GM23338 (cell line): ENCODE results near the gene KANK4. TPM values are rescaled to one million over a fixed set of nuclear protein-coding genes. Genes with fewer than 3 reads are reported as not detected.
A peak's percentile ranks its signal among the peaks of the same experiment; 100 is the strongest.

Experiments
- ATAC-seq: fragments of 200-7000 bp; cut with Tn5 transposase; 3 replicates; pipeline ENCODE4 v1.9.1; 2020
- DNase-seq: peaks from one replicate; pipeline ENCODE4 v3.0.0-alpha.2; 2015; ENCODE audit warnings: low spot score
- H2AFZ ChIP-seq: fragments of 200-600 bp; sonication (generic); 2 replicates; pipeline ENCODE4 v1.8.0; 2016; ENCODE audit warnings: antibody characterized with exemption, mild to moderate bottlenecking, moderate library complexity
- H3F3A ChIP-seq: fragments of 200-600 bp; sonication (generic); replicated peaks from 2 replicates; pipeline ENCODE4 v1.8.0; 2017; ENCODE audit warnings: antibody characterized with exemption, mixed run types, low read depth
- H3K27ac ChIP-seq: fragments of 200-600 bp; sonication (generic); 2 replicates; pipeline ENCODE4 v1.6.1; 2016; ENCODE audit warnings: low read depth
- H3K27me3 ChIP-seq: fragments of 200-600 bp; sonication (generic); 2 replicates; pipeline ENCODE4 v1.8.0; 2016; ENCODE audit warnings: mild to moderate bottlenecking, mixed run types, moderate library complexity; ENCODE audit not compliant: insufficient read depth
- H3K36me3 ChIP-seq: fragments of 200-600 bp; sonication (generic); 2 replicates; pipeline ENCODE4 v1.8.0; 2016; ENCODE audit warnings: mild to moderate bottlenecking; ENCODE audit not compliant: insufficient read depth
- H3K4me1 ChIP-seq: fragments of 200-600 bp; sonication (generic); 2 replicates; pipeline ENCODE4 v1.8.0; 2016; ENCODE audit warnings: mild to moderate bottlenecking, moderate library complexity; ENCODE audit not compliant: insufficient read depth
- H3K4me2 ChIP-seq: fragments of 200-600 bp; sonication (generic); 2 replicates; pipeline ENCODE4 v1.7.1; 2017; ENCODE audit warnings: mixed run types
- H3K4me3 ChIP-seq: fragments of 200-600 bp; sonication (generic); 2 replicates; pipeline ENCODE4 v1.6.1; 2016; ENCODE audit warnings: mixed run types
- H3K79me2 ChIP-seq: fragments of 200-600 bp; sonication (generic); replicated peaks from 2 replicates; pipeline ENCODE4 v1.8.0; 2017; ENCODE audit warnings: mild to moderate bottlenecking; ENCODE audit not compliant: insufficient read depth
- H3K9me2 ChIP-seq: fragments of 200-600 bp; sonication (generic); 2 replicates; pipeline ENCODE4 v1.8.0; 2017; ENCODE audit not compliant: insufficient read depth
- H4K20me1 ChIP-seq: fragments of 200-600 bp; sonication (generic); replicated peaks from 2 replicates; pipeline ENCODE4 v1.8.0; 2017; ENCODE audit warnings: mild to moderate bottlenecking; ENCODE audit not compliant: insufficient read depth
- H3K27ac Mint-ChIP-seq: 2 replicates; pipeline ENCODE4 v1.8.0; 2020; ENCODE audit warnings: inconsistent platforms, mild to moderate bottlenecking, moderate library complexity, mixed read lengths
- H3K27me3 Mint-ChIP-seq: 3 replicates; pipeline ENCODE4 v1.8.0; 2022; ENCODE audit warnings: low read depth, mild to moderate bottlenecking, moderate library complexity, mixed read lengths, inconsistent platforms; ENCODE audit not compliant: insufficient read depth, poor library complexity
- H3K36me3 Mint-ChIP-seq: 3 replicates; pipeline ENCODE4 v1.8.0; 2021; ENCODE audit warnings: low read depth, mild to moderate bottlenecking, inconsistent platforms, moderate library complexity, mixed read lengths
- H3K4me1 Mint-ChIP-seq: 3 replicates; pipeline ENCODE4 v1.8.0; 2020; ENCODE audit warnings: mild to moderate bottlenecking, inconsistent platforms, mixed read lengths
- H3K4me3 Mint-ChIP-seq: 3 replicates; pipeline ENCODE4 v1.8.0; 2021; ENCODE audit warnings: moderate library complexity, mild to moderate bottlenecking, inconsistent platforms, mixed read lengths
- H3K9me3 Mint-ChIP-seq: 3 replicates; pipeline ENCODE4 v1.8.0; 2020; ENCODE audit warnings: moderate library complexity, mild to moderate bottlenecking, inconsistent platforms, mixed read lengths
- CTCF ChIP-seq, 2 experiments: fragments of 200-600 bp in 1 of 2; sonication (generic) in 1 of 2; conservative IDR thresholded peaks; 2 replicates each; pipeline versions ENCODE4 v1.5.1 to v1.6.1; 2016 to 2017; ENCODE audit warnings: antibody characterized with exemption in 2 of 2, low read depth in 2 of 2, mild to moderate bottlenecking in 2 of 2, moderate library complexity in 1 of 2
- EZH2 ChIP-seq: fragments of 200-600 bp; sonication (generic); IDR thresholded peaks from one replicate; pipeline ENCODE4 v1.8.0; 2017; ENCODE audit warnings: antibody characterized with exemption, mild to moderate bottlenecking, low read depth; ENCODE audit not compliant: unreplicated experiment
- ZNF331 ChIP-seq: fragments of 250-450 bp; sonication (Bioruptor Pico); IDR thresholded peaks from 2 replicates; pipeline ENCODE4 v1.5.0; 2020; ENCODE audit warnings: low read depth, mild to moderate bottlenecking, moderate library complexity
- long read RNA-seq: library from polyadenylated mRNA; unstranded; transcript quantifications from one replicate; pipeline ENCODE4 v2.0.0, GENCODE V29; 2020; ENCODE audit not compliant: unreplicated experiment
- polyA plus RNA-seq: library from polyadenylated mRNA; unstranded; fragments of >200 nt; fragmentation: Nextera tagmentation; extraction: Ambion mirVana; gene quantifications from 2 replicates; pipeline ENCODE4 v1.2.1, GENCODE V29; 2016
- total RNA-seq: library from RNA; depleted of rRNA; stranded (reverse); fragments of >200 nt; shearing (Covaris generic); gene quantifications from 2 replicates; pipeline ENCODE4 v1.2.3, GENCODE V29; 2014; rRNA removed
- TF ChIP-seq, protein P1 (sequence below): IDR thresholded peaks from 2 replicates; pipeline ENCODE4 v1.6.1; 2016; ENCODE audit warnings: antibody characterized with exemption

The KANK4 gene
- 0.19 and 0.42 TPM in 2 replicates for total RNA-seq
- polyA plus RNA-seq = 0.31 and 0.49 TPM in 2 replicates
- long read RNA-seq = 0 reads

GRCh38 chr1:62318756-62319544, at the start of gene KANK4:
TSS of gene KANK4 (minus strand) at chr1:62319434. CDS start at chr1:62281564, 37,870 bp downstream.
- Histone ChIP-seq H3K27ac (no peak within 1 kb of the TSS), H3K4me1 (no peaks in the 10 kb centered on the region; the same call in 1 of the 2 replicates), H3K36me3 (no peaks in the 10 kb centered on the region), H3K79me2 (no peaks in the 10 kb centered on the region), H3K9me2 (no peaks in the 10 kb centered on the region), H3F3A (no peaks in the 10 kb centered on the region), H2AFZ (peak within 1 kb of the TSS; percentile 99), H4K20me1 (no peaks in the 10 kb centered on the region), H3K4me3 (peak within 1 kb of the TSS; percentile 92), H3K27me3 (peaks cover 55% of the 10 kb centered on the region), H3K4me2 (peak within 1 kb of the TSS; percentile 97)
- Mint-ChIP-seq H3K27ac (no peak within 1 kb of the TSS), H3K9me3 (no peaks in the 10 kb centered on the region; the same call in 2 of the 3 replicates), H3K4me3 (peak within 1 kb of the TSS; percentile 77), H3K36me3 (no peaks in the 10 kb centered on the region; the same call in 2 of the 3 replicates), H3K27me3 (peaks cover 35% of the 10 kb centered on the region), H3K4me1 (peaks cover 10% of the 10 kb centered on the region)
- ATAC-seq (peak; percentile 76), DNase-seq (peak; percentile 78)
- 0 out of 4 replicates have a peak, but pooled peaks of 1 of the 2 experiments have one; percentile 5 for TF ChIP-seq CTCF (conservative IDR thresholded peaks at IDR 0.05; ENCODE audit: low read depth in 2 of 2)
- peak; percentile 7 for TF ChIP-seq EZH2
- TF ChIP-seq ZNF331 (CRISPR knock-in tag) = no peak

GRCh38 chr1:62368989-62369388, 49.8 kb upstream of the KANK4 start:
- Histone ChIP-seq H3K4me2 (no peak overlapping the region), H3K4me1 (no peaks in the 10 kb centered on the region), H3K36me3 (no peaks in the 10 kb centered on the region), H3K27me3 (no peaks in the 10 kb centered on the region), H3K9me2 (peaks cover 3% of the 10 kb centered on the region; the same call in 1 of the 2 replicates), H3F3A (no peaks in the 10 kb centered on the region), H2AFZ (0 out of 2 replicates have a peak overlapping the region, but pooled peaks have one; percentile 3), H4K20me1 (no peaks in the 10 kb centered on the region), H3K27ac (no peak overlapping the region), H3K79me2 (no peaks in the 10 kb centered on the region), H3K4me3 (no peak overlapping the region)
- TF ChIP-seq CTCF (conservative IDR thresholded peaks at IDR 0.05; ENCODE audit: low read depth in 2 of 2) (no peak), ZNF331 (CRISPR knock-in tag) (no peak)
- TF ChIP-seq, protein P1, sequence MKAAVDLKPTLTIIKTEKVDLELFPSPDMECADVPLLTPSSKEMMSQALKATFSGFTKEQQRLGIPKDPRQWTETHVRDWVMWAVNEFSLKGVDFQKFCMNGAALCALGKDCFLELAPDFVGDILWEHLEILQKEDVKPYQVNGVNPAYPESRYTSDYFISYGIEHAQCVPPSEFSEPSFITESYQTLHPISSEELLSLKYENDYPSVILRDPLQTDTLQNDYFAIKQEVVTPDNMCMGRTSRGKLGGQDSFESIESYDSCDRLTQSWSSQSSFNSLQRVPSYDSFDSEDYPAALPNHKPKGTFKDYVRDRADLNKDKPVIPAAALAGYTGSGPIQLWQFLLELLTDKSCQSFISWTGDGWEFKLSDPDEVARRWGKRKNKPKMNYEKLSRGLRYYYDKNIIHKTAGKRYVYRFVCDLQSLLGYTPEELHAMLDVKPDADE = no peak
- Mint-ChIP-seq H3K27ac (no peak overlapping the region), H3K9me3 (peaks cover 8% of the 10 kb centered on the region; the same call in 2 of the 3 replicates), H3K27me3 (no peaks in the 10 kb centered on the region), H3K4me3 (no peak overlapping the region), H3K36me3 (peaks cover 5% of the 10 kb centered on the region; the same call in 2 of the 3 replicates), H3K4me1 (no peaks in the 10 kb centered on the region; the same call in 2 of the 3 replicates)
- no peak for ATAC-seq
- DNase-seq = no peak
